ENCODE results near the gene CDC42BPA.

GRCh38 chr1:227323967-227324268 lies 5.6 kb upstream of the CDC42BPA start:
- no peak for TF ChIP-seq CTCF (IDR thresholded peaks at IDR 0.05)
- TF ChIP-seq POLR2A (IDR thresholded peaks at IDR 0.05) = no peak
- TF ChIP-seq EP300 (IDR thresholded peaks at IDR 0.05) = no peak
